GM12878 (cell line): ENCODE data around the gene SCAI. TPM values are rescaled to one million over a fixed set of nuclear protein-coding genes. Genes with fewer than 3 reads are reported as not detected.
A peak's percentile ranks its signal among the peaks of the same experiment; 100 is the strongest.

Experiments
- ATAC-seq: fragments of 200-7000 bp; cut with Tn5 transposase; 3 replicates; pipeline ENCODE4 v1.9.1; 2020; ENCODE audit warnings: mild to moderate bottlenecking, moderate library complexity
- BruUV-seq: library from RNA; stranded (reverse); fragments of 400-500 nt; replicated peaks from 2 replicates; lab custom pipeline; 2021; lab: Mats Ljungman, UMichigan
- CTCF ChIA-PET: fragments of 300-600 bp; sonication (Branson Sonifier 250); formaldehyde crosslinking; extraction: SDS; loops from one replicate; lab custom pipeline; 2021; ENCODE audit warnings: inconsistent platforms; lab: Yijun Ruan, JAX
- POLR2A ChIA-PET: fragments of 350-600 bp; formaldehyde crosslinking; extraction: SDS; loops from one replicate; lab custom pipeline; 2021; ENCODE audit warnings: inconsistent platforms; lab: Charles Lee
- RAD21 ChIA-PET: fragments of 300-600 bp; sonication (Branson Sonifier 250); formaldehyde crosslinking; loops from one replicate; lab custom pipeline; 2023; ENCODE audit warnings: antibody characterized with exemption; ENCODE audit not compliant: unreplicated experiment; lab: Charles Lee
- SMC1A ChIA-PET: fragments of 300-600 bp; sonication (Branson Sonifier 250); formaldehyde crosslinking; loops from one replicate; lab custom pipeline; 2023; ENCODE audit not compliant: unreplicated experiment, uncharacterized antibody; lab: Charles Lee
- DNase-seq: peaks from one replicate; pipeline ENCODE4 v3.0.0-alpha.2; 2011; ENCODE audit warnings: low read depth, low spot score
- FAIRE-seq: peaks from 3 replicates; lab custom pipeline; 2011; peaks lifted over from hg19 to GRCh38; lab: Jason Lieb, UNC
- H2AFZ ChIP-seq: 2 replicates; pipeline ENCODE4 v1.6.0; 2011; ENCODE audit warnings: low read depth, low read length, control low read depth; ENCODE audit not compliant: control insufficient read depth
- H3K27ac ChIP-seq: 2 replicates; pipeline ENCODE4 v1.5.1; 2011; ENCODE audit warnings: control low read depth; ENCODE audit not compliant: control insufficient read depth, insufficient read depth
- H3K27me3 ChIP-seq, 2 experiments: replicated peaks in 1 of 2; 2 replicates each; pipeline versions ENCODE4 v1.6.0 to v1.6.1; 2011; ENCODE audit warnings: low read length in 1 of 2; ENCODE audit not compliant: control insufficient read depth in 2 of 2, insufficient read depth in 2 of 2
- H3K36me3 ChIP-seq, 2 experiments: 2 replicates each; pipeline ENCODE4 v1.5.1; 2011; ENCODE audit warnings: low read length in 1 of 2; ENCODE audit not compliant: control insufficient read depth in 2 of 2, insufficient read depth in 2 of 2
- H3K4me1 ChIP-seq: 2 replicates; pipeline ENCODE4 v1.6.1; 2011; ENCODE audit warnings: mild to moderate bottlenecking, low read length, moderate library complexity, mixed read lengths; ENCODE audit not compliant: control insufficient read depth, insufficient read depth
- H3K4me2 ChIP-seq: 2 replicates; pipeline ENCODE4 v1.6.0; 2011; ENCODE audit warnings: control low read depth; ENCODE audit not compliant: control insufficient read depth, insufficient read depth
- H3K4me3 ChIP-seq: fragments of 200-600 bp; sonication (generic); 2 replicates; pipeline ENCODE4 v1.5.1; 2016
- H3K79me2 ChIP-seq: 2 replicates; pipeline ENCODE4 v1.6.0; 2011; ENCODE audit warnings: low read length; ENCODE audit not compliant: control insufficient read depth, insufficient read depth
- H3K9ac ChIP-seq: 2 replicates; pipeline ENCODE4 v1.8.0; 2011; ENCODE audit warnings: low read length, control low read depth, mixed read lengths; ENCODE audit not compliant: control insufficient read depth, insufficient read depth
- H3K9me3 ChIP-seq: replicated peaks from 3 replicates; pipeline ENCODE4 v1.5.1; 2011; ENCODE audit warnings: mild to moderate bottlenecking, low read length; ENCODE audit not compliant: control insufficient read depth, insufficient read depth
- H4K20me1 ChIP-seq: 2 replicates; pipeline ENCODE4 v1.6.0; 2011; ENCODE audit not compliant: control insufficient read depth, insufficient read depth
- BRCA1 ChIP-seq: IDR thresholded peaks from 2 replicates; pipeline ENCODE4 v1.6.1; 2011; ENCODE audit warnings: low read depth, low read length, improper control_type of control experiment
- CEBPB ChIP-seq, 2 experiments: fragments of 150-350 bp in 1 of 2; IDR thresholded peaks; 2 replicates each; pipeline ENCODE4 v1.6.1; 2012 to 2014; ENCODE audit warnings: low read depth in 2 of 2, low read length in 2 of 2, borderline replicate concordance in 1 of 2, inconsistent platforms in 1 of 2
- CREM ChIP-seq: IDR thresholded peaks from 2 replicates; pipeline ENCODE4 v1.6.1; 2014; ENCODE audit warnings: antibody characterized with exemption, low read depth
- ETV6 ChIP-seq, 2 experiments: fragments of 450-650 bp in 1 of 2; IDR thresholded peaks in 1 of 2; conservative IDR thresholded peaks in 1 of 2; 2 replicates each; pipeline ENCODE4 v1.6.1; 2014; ENCODE audit warnings: antibody characterized with exemption in 1 of 2, borderline replicate concordance in 1 of 2, low read depth in 1 of 2, mild to moderate bottlenecking in 1 of 2, moderate library complexity in 1 of 2
- FOS ChIP-seq: IDR thresholded peaks from 3 replicates; pipeline ENCODE4 v1.6.1; 2011; ENCODE audit warnings: borderline replicate concordance; ENCODE audit not compliant: insufficient read length; ENCODE audit errors: extremely low read depth
- IRF5 ChIP-seq: fragments of 450-650 bp; IDR thresholded peaks from 2 replicates; pipeline ENCODE4 v1.6.1; 2017; ENCODE audit warnings: borderline replicate concordance
- KAT2A ChIP-seq: conservative IDR thresholded peaks from 2 replicates; pipeline ENCODE4 v1.6.1; 2011; ENCODE audit warnings: low read depth, low read length; ENCODE audit not compliant: control insufficient read depth
- KDM1A ChIP-seq: fragments of 200-600 bp; sonication (generic); IDR thresholded peaks from 2 replicates; pipeline ENCODE4 v1.6.1; 2016; ENCODE audit warnings: borderline replicate concordance
- KLF5 ChIP-seq: fragments of 450-650 bp; IDR thresholded peaks from 2 replicates; pipeline ENCODE4 v1.6.1; 2014; ENCODE audit warnings: mild to moderate bottlenecking; ENCODE audit not compliant: partially characterized antibody
- MYC ChIP-seq: IDR thresholded peaks from 2 replicates; pipeline ENCODE4 v1.6.1; 2011; ENCODE audit warnings: mild to moderate bottlenecking, low read length, moderate library complexity, inconsistent platforms; ENCODE audit not compliant: insufficient read depth, insufficient replicate concordance, insufficient read length, severe bottlenecking
- PAX5 ChIP-seq: IDR thresholded peaks from 2 replicates; pipeline ENCODE4 v1.6.1; 2011; ENCODE audit warnings: low read depth, low read length, borderline replicate concordance
- RAD21 ChIP-seq: IDR thresholded peaks from 2 replicates; pipeline ENCODE4 v1.6.1; 2011; ENCODE audit warnings: mild to moderate bottlenecking, low read depth, low read length, moderate library complexity; ENCODE audit not compliant: insufficient read depth
- RB1 ChIP-seq: fragments of 450-650 bp; formaldehyde crosslinking; IDR thresholded peaks from 2 replicates; pipeline ENCODE4 v1.6.1; 2017; ENCODE audit warnings: mild to moderate bottlenecking, borderline replicate concordance
- SMARCA5 ChIP-seq: fragments of 450-650 bp; IDR thresholded peaks from 2 replicates; pipeline ENCODE4 v1.6.1; 2017; ENCODE audit warnings: mild to moderate bottlenecking
- TARDBP ChIP-seq: IDR thresholded peaks from 2 replicates; pipeline ENCODE4 v1.6.1; 2016; ENCODE audit warnings: borderline replicate concordance
- USF1 ChIP-seq: IDR thresholded peaks from 2 replicates; pipeline ENCODE4 v1.6.1; 2011; ENCODE audit warnings: borderline replicate concordance, low read depth, mild to moderate bottlenecking, moderate library complexity, mixed read lengths, low read length; ENCODE audit not compliant: insufficient read depth; ENCODE audit errors: extremely low read length
- USF2 ChIP-seq: IDR thresholded peaks from 2 replicates; pipeline ENCODE4 v1.6.1; 2011; ENCODE audit warnings: low read depth, low read length, improper control_type of control experiment, borderline replicate concordance
- WGBS: methylation state at CpG from one replicate; pipeline ENCODE4 v1.1.6; 2016; ENCODE audit warnings: low lambda C conversion rate; ENCODE audit not compliant: insufficient replicate concordance, insufficient coverage; ENCODE audit errors: missing lambda C conversion rate; 5-methylcytosine and 5-hydroxymethylcytosine counted together
- in situ Hi-C: fragments of 300-500 bp; cut with MboI; formaldehyde crosslinking; loops from 9 replicates; pipeline ENCODE4 v1.14.3; 2018; ENCODE audit warnings: mixed read lengths
- intact Hi-C: fragments of 100-400 bp; cut with micrococcal nuclease; formaldehyde crosslinking; loops from one replicate; pipeline ENCODE4 v1.14.2; 2022; ENCODE audit not compliant: unreplicated experiment
- polyA plus RNA-seq, 11 experiments: library from polyadenylated mRNA; depleted of rRNA in 4 of 11; unstranded in 6 of 11; stranded (reverse) in 5 of 11; fragments of >200 nt; fragmentation: Nextera tagmentation in 4 of 11; fragmentation: Illumina TruSeq in 1 of 11; extraction: Ambion mirVana in 4 of 11; extraction: Trizol in 1 of 11; gene quantifications; 1 replicate in 1 of 11; 2 replicates in 10 of 11; pipeline versions ENCODE4 v1.2.1 to v1.2.3, GENCODE V29; 2011 to 2016; ENCODE audit warnings: inconsistent platforms in 2 of 11, missing spikeins in 2 of 11, low read depth in 1 of 11
- total RNA-seq, 4 experiments: library from RNA; depleted of rRNA in 3 of 4; stranded (reverse); fragments of >200 nt in 3 of 4; fragmentation: Illumina TruSeq in 1 of 4; extraction: Trizol in 1 of 4; gene quantifications; 2 replicates each; pipeline versions ENCODE4 v1.2.1 to v1.2.3, GENCODE V29; 2013 to 2021

SCAI gene
- total and polyA plus RNA-seq, 10 of the 15 experiments (the other 5 are each of a cell fraction or from before 2014, with no cell fraction given) = 0.52 to 8.8 (median 5.1) TPM

GRCh38 chr9:125189361-125190289, 46.3 kb upstream of the SCAI start, which contains the start of gene PPP6C:
PPP6C (minus strand) TSS chr9:125189803; CDS start chr9:125189718, 85 bp downstream.
- H3K36me3 ChIP-seq = no peaks in the 10 kb centered on the region
- H2AFZ ChIP-seq = peak within 1 kb of the TSS; percentile 99
- H3K4me1 ChIP-seq = peaks cover 4% of the 10 kb centered on the region
- intact Hi-C loops (loop anchor here (1.0 to 2.0 kb wide), 2 partner anchors 11 to 71 kb away; partner anchors contain the start of genes GAPVD1 and RABEPK), in situ Hi-C loops (no loop called here)
- peak within 1 kb of the TSS; percentile 97 for H3K4me2 ChIP-seq
- ATAC-seq (peak; percentile 97), FAIRE-seq (peak; percentile 66), DNase-seq (peak; percentile 76)
- ChIA-PET CTCF (interaction anchor here (0.7 to 1.2 kb wide), 2 partner anchors 17 to 53 kb away, joined by 3 read pairs; no protein-coding TSS in a partner anchor), RAD21 (interaction anchor here (0.9 kb wide), 1 partner anchor 904 kb away, joined by 3 read pairs; no protein-coding TSS in a partner anchor), POLR2A (interaction anchor here (0.5 to 1.9 kb wide), 5 partner anchors 10 to 228 kb away, joined by 3 to 9 read pairs (median 5); partner anchors contain the start of gene HSPA5), SMC1A (interaction anchor here (0.9 to 1.3 kb wide), 3 partner anchors 10 to 52 kb away, joined by 3 to 5 read pairs (median 3); partner anchors contain the start of gene HSPA5)
- no peaks in the 10 kb centered on the region for H4K20me1 ChIP-seq
- H3K9me3 ChIP-seq = no peaks in the 10 kb centered on the region
- peak within 1 kb of the TSS; percentile 89 for H3K27ac ChIP-seq
- H3K27me3 ChIP-seq = no peaks in the 10 kb centered on the region
- peaks cover 45% of the 10 kb centered on the region for H3K79me2 ChIP-seq
- BruUV-seq = no TSS peak
- peak within 1 kb of the TSS; percentile 98 for H3K9ac ChIP-seq
- WGBS = 1% methylated on average over 81 of the region's 82 CpGs
- H3K4me3 ChIP-seq = peak within 1 kb of the TSS; percentile 93
- TF ChIP-seq ETV6 (conservative IDR thresholded peaks at IDR 0.05 in 1 of 2, IDR thresholded peaks at IDR 0.05 in 1 of 2; ENCODE audit: borderline replicate concordance in 1 of 2, low read depth in 1 of 2) (no peak; a peak in 1 of 4 replicates), CREM (peak; percentile 96), SMARCA5 (no peak), FOS (no peak), RB1 (peak; percentile 95), USF1 (no peak), KAT2A (no peak), KLF5 (peak; percentile 32), USF2 (no peak), CEBPB (IDR thresholded peaks at IDR 0.05; ENCODE audit: borderline replicate concordance in 1 of 2, low read depth in 2 of 2, low read length in 2 of 2) (no peak), KDM1A (no peak), MYC (no peak), TARDBP (peak; percentile 85), RAD21 (0 out of 2 replicates have a peak, but pooled peaks have one; percentile 14), BRCA1 (no peak), PAX5 (peak; percentile 42; the same call in 1 of the 2 replicates), IRF5 (no peak)
